Activated CD8-positive, alpha-beta memory T cell treated with anti-CD3 and anti-CD28 coated beads, Interleukin-2, amount 50 U/mL, for 48 hours (primary cell): ENCODE results near the gene ITGAD.
A peak's percentile ranks its signal among the peaks of the same experiment; 100 is the strongest.

ENCODE experiments used
- DNase-seq: peaks from one replicate; pipeline ENCODE4 v3.0.0-alpha.2; 2020

Gene ITGAD

GRCh38 chr16:31365131-31365865 is 27.8 kb upstream of the ITGAD start:
- no peak for DNase-seq

GRCh38 chr16:31367853-31368252 is 25.3 kb upstream of the ITGAD start:
- no peak for DNase-seq

GRCh38 chr16:31371008-31371407 is 22.1 kb upstream of the ITGAD start:
- DNase-seq = no peak

GRCh38 chr16:31371619-31372484 is 21.3 kb upstream of the ITGAD start:
- DNase-seq = no peak

GRCh38 chr16:31373235-31373634 is 19.9 kb upstream of the ITGAD start:
- DNase-seq = no peak

GRCh38 chr16:31375231-31375630 is 17.9 kb upstream of the ITGAD start:
- DNase-seq = no peak

- DNase-seq = no peak
Observed at GRCh38 chr16:31376705-31377104, 16.4 kb upstream of the ITGAD start.

- DNase-seq = no peak
Observed at GRCh38 chr16:31377210-31377903, 15.8 kb upstream of the ITGAD start.

- no peak for DNase-seq
Observed at GRCh38 chr16:31380201-31380600, 12.9 kb upstream of the ITGAD start.

- DNase-seq = peak; percentile 85
Observed at GRCh38 chr16:31382485-31383161, 10.5 kb upstream of the ITGAD start.

- no peak for DNase-seq
Observed at GRCh38 chr16:31385680-31386079, 7.5 kb upstream of the ITGAD start.

GRCh38 chr16:31386157-31386984 is 6.8 kb upstream of the ITGAD start:
- no peak for DNase-seq

GRCh38 chr16:31388535-31388934 is 4.6 kb upstream of the ITGAD start:
- DNase-seq = no peak

- DNase-seq = no peak
Observed at GRCh38 chr16:31390504-31391041, 2.6 kb upstream of the ITGAD start.

GRCh38 chr16:31395647-31396046 is 2.5 kb downstream of the ITGAD start:
- DNase-seq = no peak

GRCh38 chr16:31397096-31397660 is 4.0 kb downstream of the ITGAD start:
- no peak for DNase-seq

- DNase-seq = no peak
Observed at GRCh38 chr16:31397701-31398100, 4.6 kb downstream of the ITGAD start.

- DNase-seq = no peak
Observed at GRCh38 chr16:31400191-31400590, 7.1 kb downstream of the ITGAD start.

GRCh38 chr16:31401436-31401835 is 8.3 kb downstream of the ITGAD start:
- DNase-seq = no peak

- no peak for DNase-seq
Observed at GRCh38 chr16:31402687-31403086, 9.6 kb downstream of the ITGAD start.

- DNase-seq = no peak
Observed at GRCh38 chr16:31403590-31404352, 10.6 kb downstream of the ITGAD start.
